HCT116 (cell line): ENCODE results near the gene SUGCT. TPM values are rescaled to one million over a fixed set of nuclear protein-coding genes. Genes with fewer than 3 reads are reported as not detected.

Experiments
- ATAC-seq: fragments of 200-7000 bp; cut with Tn5 transposase; 2 replicates; pipeline ENCODE4 v1.9.1; 2020; ENCODE audit warnings: mild to moderate bottlenecking, moderate library complexity
- BruUV-seq: library from RNA; stranded (reverse); fragments of 400-500 nt; replicated peaks from 2 replicates; lab custom pipeline; 2021; lab: Mats Ljungman, UMichigan
- CTCF ChIA-PET: fragments of 300-600 bp; sonication (Branson Sonifier 250); formaldehyde crosslinking; loops from one replicate; lab custom pipeline; 2021; ENCODE audit warnings: antibody characterized with exemption; lab: Charles Lee
- POLR2A ChIA-PET: fragments of 300-600, 350-600 bp; sonication (Branson Sonifier 250); formaldehyde crosslinking; loops from one replicate; lab custom pipeline; 2021; ENCODE audit warnings: antibody characterized with exemption; lab: Charles Lee
- RAD21 ChIA-PET, 2 experiments: fragments of 300-600 bp; sonication (Branson Sonifier 250); formaldehyde crosslinking; loops; one replicate each; lab custom pipeline; 2023; ENCODE audit warnings: low total read pairs in 2 of 2; ENCODE audit not compliant: uncharacterized antibody in 2 of 2, unreplicated experiment in 2 of 2, low non-redundant PET in 1 of 2; lab: Charles Lee
- DNase-seq: peaks from one replicate; pipeline ENCODE4 v3.0.0-alpha.2; 2010; ENCODE audit warnings: low read depth, low spot score
- H2AFZ ChIP-seq: fragments of 200-600 bp; shearing (Covaris generic), sonication (generic); 2 replicates; pipeline ENCODE4 v1.6.1; 2017; ENCODE audit warnings: low read depth, mixed run types, mixed read lengths, antibody characterized with exemption, low read length; ENCODE audit not compliant: poor library complexity, severe bottlenecking
- H3K27ac ChIP-seq: 2 replicates; pipeline ENCODE4 v1.5.1; 2012; ENCODE audit warnings: low read depth, low read length
- H3K27me3 ChIP-seq: fragments of 200-600 bp; sonication (generic); 2 replicates; pipeline ENCODE4 v1.6.1; 2016; ENCODE audit warnings: mixed run types, low read length, mixed read lengths; ENCODE audit not compliant: insufficient read depth
- H3K36me3 ChIP-seq, 2 experiments: fragments of 200-500 bp in 1 of 2; fragments of 200-600 bp in 1 of 2; sonication (Bioruptor generic) in 1 of 2; sonication (generic) in 1 of 2; 2 replicates each; pipeline versions ENCODE4 v1.5.1 to v1.6.1; 2014 to 2016; ENCODE audit warnings: low read length in 2 of 2, inconsistent platforms in 1 of 2, mixed read lengths in 1 of 2, mixed run types in 1 of 2; ENCODE audit not compliant: insufficient read depth in 2 of 2, control insufficient read depth in 1 of 2
- H3K4me1 ChIP-seq, 2 experiments: fragments of 200-600 bp in 1 of 2; sonication (generic) in 1 of 2; 2 replicates each; pipeline versions ENCODE4 v1.5.1 to v1.6.1; 2012 to 2017; ENCODE audit warnings: low read length in 2 of 2, inconsistent platforms in 1 of 2, mild to moderate bottlenecking in 1 of 2, mixed read lengths in 1 of 2, mixed run types in 1 of 2, moderate library complexity in 1 of 2; ENCODE audit not compliant: insufficient read depth in 2 of 2, control insufficient read depth in 1 of 2
- H3K4me2 ChIP-seq: fragments of 200-600 bp; sonication (generic); 2 replicates; pipeline ENCODE4 v1.6.1; 2017; ENCODE audit warnings: mixed run types, low read length, mixed read lengths
- H3K4me3 ChIP-seq, 2 experiments: fragments of 200-600 bp in 1 of 2; sonication (generic) in 1 of 2; replicated peaks in 1 of 2; 2 replicates each; pipeline ENCODE4 v1.5.1; 2011 to 2016; ENCODE audit warnings: low read length in 2 of 2, control low read depth in 1 of 2, low read depth in 1 of 2, mild to moderate bottlenecking in 1 of 2, mixed read lengths in 1 of 2, mixed run types in 1 of 2
- H3K79me2 ChIP-seq: fragments of 200-600 bp; sonication (generic); 2 replicates; pipeline ENCODE4 v1.6.1; 2017; ENCODE audit warnings: mild to moderate bottlenecking, mixed run types, low read length, moderate library complexity, mixed read lengths; ENCODE audit not compliant: insufficient read depth
- H3K9ac ChIP-seq: fragments of 200-600 bp; sonication (generic); 2 replicates; pipeline ENCODE4 v1.6.1; 2016; ENCODE audit warnings: low read length, mixed read lengths
- H3K9me2 ChIP-seq: fragments of 200-600 bp; sonication (generic), shearing (Covaris generic); 2 replicates; pipeline ENCODE4 v1.6.1; 2017; ENCODE audit warnings: mixed run types, mild to moderate bottlenecking, moderate library complexity; ENCODE audit not compliant: insufficient read depth
- H3K9me3 ChIP-seq, 2 experiments: fragments of 200-500 bp in 1 of 2; fragments of 200-600 bp in 1 of 2; sonication (Bioruptor generic) in 1 of 2; sonication (generic) in 1 of 2; 2 replicates each; pipeline ENCODE4 v1.6.1; 2014 to 2017; ENCODE audit warnings: low read length in 2 of 2, mixed read lengths in 2 of 2, inconsistent platforms in 1 of 2, low read depth in 1 of 2, mild to moderate bottlenecking in 1 of 2, mixed run types in 1 of 2, moderate library complexity in 1 of 2; ENCODE audit not compliant: control insufficient read depth in 1 of 2, insufficient read depth in 1 of 2
- H4K20me1 ChIP-seq: fragments of 200-600 bp; sonication (generic), shearing (Covaris generic); 2 replicates; pipeline ENCODE4 v1.6.1; 2017; ENCODE audit warnings: mixed run types, mild to moderate bottlenecking, moderate library complexity; ENCODE audit not compliant: insufficient read depth
- ATF3 ChIP-seq: IDR thresholded peaks from 2 replicates; pipeline ENCODE4 v1.6.1; 2012
- CBX3 ChIP-seq: IDR thresholded peaks from 2 replicates; pipeline ENCODE4 v1.6.1; 2012; ENCODE audit warnings: low read depth
- CEBPB ChIP-seq: IDR thresholded peaks from 2 replicates; pipeline ENCODE4 v1.6.1; 2012; ENCODE audit warnings: low read depth
- EGR1 ChIP-seq: IDR thresholded peaks from 2 replicates; pipeline ENCODE4 v1.6.1; 2012; ENCODE audit warnings: low read depth
- ELF1 ChIP-seq: IDR thresholded peaks from 2 replicates; pipeline ENCODE4 v1.6.1; 2012; ENCODE audit warnings: low read depth, borderline replicate concordance
- JUND ChIP-seq: IDR thresholded peaks from 2 replicates; pipeline ENCODE4 v1.6.1; 2012
- POLR2A ChIP-seq: IDR thresholded peaks from 2 replicates; pipeline ENCODE4 v1.7.0; 2011; ENCODE audit warnings: borderline replicate concordance; ENCODE audit not compliant: insufficient read depth, insufficient read length; ENCODE audit errors: extremely low read depth
- POLR2AphosphoS5 ChIP-seq: IDR thresholded peaks from 2 replicates; pipeline ENCODE4 v1.6.1; 2011; ENCODE audit warnings: mild to moderate bottlenecking, low read depth, low read length, moderate library complexity
- SIN3A ChIP-seq: IDR thresholded peaks from 2 replicates; pipeline ENCODE4 v1.6.1; 2012; ENCODE audit warnings: low read depth
- SP1 ChIP-seq: IDR thresholded peaks from 2 replicates; pipeline ENCODE4 v1.6.1; 2012; ENCODE audit warnings: low read depth
- YY1 ChIP-seq: IDR thresholded peaks from 2 replicates; pipeline ENCODE4 v1.6.1; 2011; ENCODE audit warnings: low read length, low read depth, moderate library complexity, mild to moderate bottlenecking; ENCODE audit not compliant: insufficient replicate concordance; ENCODE audit errors: extremely low read depth
- ZBTB33 ChIP-seq: IDR thresholded peaks from 2 replicates; pipeline ENCODE4 v1.6.1; 2011; ENCODE audit warnings: mild to moderate bottlenecking, low read length, moderate library complexity; ENCODE audit not compliant: insufficient replicate concordance; ENCODE audit errors: extremely low read depth
- ZFX ChIP-seq: fragments of 450-650 bp; IDR thresholded peaks from 2 replicates; pipeline ENCODE4 v1.6.1; 2017
- ZNF274 ChIP-seq: fragments of 200-500 bp; sonication (Bioruptor generic); IDR thresholded peaks from 2 replicates; pipeline ENCODE4 v1.6.1; 2014; ENCODE audit warnings: mild to moderate bottlenecking, low read depth, low read length, inconsistent platforms
- intact Hi-C: fragments of 100-400 bp; cut with micrococcal nuclease; formaldehyde crosslinking; loops from 2 replicates; pipeline ENCODE4 v1.10.0; 2022
- total RNA-seq: library from RNA; stranded (reverse); gene quantifications from one replicate; pipeline ENCODE4 v1.2.1, GENCODE V29; 2021; ENCODE audit not compliant: unreplicated experiment
- TF ChIP-seq, protein P1 (sequence below): IDR thresholded peaks from 2 replicates; pipeline ENCODE4 v1.6.1; 2012; ENCODE audit warnings: low read depth
- TF ChIP-seq, protein P2 (sequence below), 3 experiments: fragments of 200-600 bp in 1 of 3; sonication (generic) in 1 of 3; IDR thresholded peaks in 2 of 3; conservative IDR thresholded peaks in 1 of 3; 2 replicates each; pipeline ENCODE4 v1.5.1; 2012 to 2017; ENCODE audit warnings: low read depth in 2 of 3, low read length in 2 of 3, antibody characterized with exemption in 1 of 3, borderline replicate concordance in 1 of 3, control low read depth in 1 of 3, mild to moderate bottlenecking in 1 of 3, mixed read lengths in 1 of 3, mixed run types in 1 of 3, moderate library complexity in 1 of 3; ENCODE audit not compliant: insufficient read depth in 1 of 3

Gene SUGCT
- total RNA-seq, 1 experiment from 2014 or later, result 4.4 TPM

DNA sequence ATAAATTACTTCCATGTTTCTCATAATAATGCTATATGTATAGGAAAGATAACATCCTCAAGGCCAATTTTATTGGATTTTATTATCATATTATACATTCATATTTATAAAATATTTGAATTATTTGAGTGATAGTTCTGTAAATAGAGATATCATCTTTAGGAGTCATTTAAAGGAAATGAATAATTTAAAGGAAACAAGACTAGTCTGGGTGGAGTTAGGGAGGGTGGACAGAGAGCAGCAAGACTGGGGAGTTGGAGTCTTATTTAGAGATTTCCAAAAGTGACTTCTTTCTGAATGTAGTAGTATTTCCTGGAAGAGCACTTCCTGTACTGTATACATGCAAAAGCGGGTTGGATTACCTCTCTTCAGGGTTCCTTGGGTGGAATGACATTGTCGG is 342.3 kb downstream of the SUGCT start:
- no TSS peak for BruUV-seq
- Histone ChIP-seq H3K79me2 (no peaks in the 10 kb centered on the region), H3K36me3 (no peaks in the 10 kb centered on the region), H4K20me1 (no peaks in the 10 kb centered on the region), H3K4me3 (no peak overlapping the region), H3K27ac (no peak overlapping the region), H3K9me3 (no peaks in the 10 kb centered on the region), H3K4me1 (no peaks in the 10 kb centered on the region), H3K9ac (no peak overlapping the region), H2AFZ (no peak overlapping the region), H3K9me2 (no peaks in the 10 kb centered on the region), H3K27me3 (no peaks in the 10 kb centered on the region), H3K4me2 (no peak overlapping the region)
- ATAC-seq (no peak), DNase-seq (no peak)
- ChIA-PET RAD21 (no interaction called here), CTCF (no interaction called here), POLR2A (no interaction called here)
- TF ChIP-seq ZNF274 (no peak), YY1 (no peak), POLR2AphosphoS5 (no peak), SIN3A (no peak), ZBTB33 (no peak), SP1 (no peak), ATF3 (no peak), EGR1 (no peak), ZFX (no peak), CBX3 (no peak), JUND (no peak), ELF1 (no peak), CEBPB (no peak), POLR2A (no peak)
- TF ChIP-seq, protein P1, sequence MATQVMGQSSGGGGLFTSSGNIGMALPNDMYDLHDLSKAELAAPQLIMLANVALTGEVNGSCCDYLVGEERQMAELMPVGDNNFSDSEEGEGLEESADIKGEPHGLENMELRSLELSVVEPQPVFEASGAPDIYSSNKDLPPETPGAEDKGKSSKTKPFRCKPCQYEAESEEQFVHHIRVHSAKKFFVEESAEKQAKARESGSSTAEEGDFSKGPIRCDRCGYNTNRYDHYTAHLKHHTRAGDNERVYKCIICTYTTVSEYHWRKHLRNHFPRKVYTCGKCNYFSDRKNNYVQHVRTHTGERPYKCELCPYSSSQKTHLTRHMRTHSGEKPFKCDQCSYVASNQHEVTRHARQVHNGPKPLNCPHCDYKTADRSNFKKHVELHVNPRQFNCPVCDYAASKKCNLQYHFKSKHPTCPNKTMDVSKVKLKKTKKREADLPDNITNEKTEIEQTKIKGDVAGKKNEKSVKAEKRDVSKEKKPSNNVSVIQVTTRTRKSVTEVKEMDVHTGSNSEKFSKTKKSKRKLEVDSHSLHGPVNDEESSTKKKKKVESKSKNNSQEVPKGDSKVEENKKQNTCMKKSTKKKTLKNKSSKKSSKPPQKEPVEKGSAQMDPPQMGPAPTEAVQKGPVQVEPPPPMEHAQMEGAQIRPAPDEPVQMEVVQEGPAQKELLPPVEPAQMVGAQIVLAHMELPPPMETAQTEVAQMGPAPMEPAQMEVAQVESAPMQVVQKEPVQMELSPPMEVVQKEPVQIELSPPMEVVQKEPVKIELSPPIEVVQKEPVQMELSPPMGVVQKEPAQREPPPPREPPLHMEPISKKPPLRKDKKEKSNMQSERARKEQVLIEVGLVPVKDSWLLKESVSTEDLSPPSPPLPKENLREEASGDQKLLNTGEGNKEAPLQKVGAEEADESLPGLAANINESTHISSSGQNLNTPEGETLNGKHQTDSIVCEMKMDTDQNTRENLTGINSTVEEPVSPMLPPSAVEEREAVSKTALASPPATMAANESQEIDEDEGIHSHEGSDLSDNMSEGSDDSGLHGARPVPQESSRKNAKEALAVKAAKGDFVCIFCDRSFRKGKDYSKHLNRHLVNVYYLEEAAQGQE, result no peak
- TF ChIP-seq, protein P2, sequence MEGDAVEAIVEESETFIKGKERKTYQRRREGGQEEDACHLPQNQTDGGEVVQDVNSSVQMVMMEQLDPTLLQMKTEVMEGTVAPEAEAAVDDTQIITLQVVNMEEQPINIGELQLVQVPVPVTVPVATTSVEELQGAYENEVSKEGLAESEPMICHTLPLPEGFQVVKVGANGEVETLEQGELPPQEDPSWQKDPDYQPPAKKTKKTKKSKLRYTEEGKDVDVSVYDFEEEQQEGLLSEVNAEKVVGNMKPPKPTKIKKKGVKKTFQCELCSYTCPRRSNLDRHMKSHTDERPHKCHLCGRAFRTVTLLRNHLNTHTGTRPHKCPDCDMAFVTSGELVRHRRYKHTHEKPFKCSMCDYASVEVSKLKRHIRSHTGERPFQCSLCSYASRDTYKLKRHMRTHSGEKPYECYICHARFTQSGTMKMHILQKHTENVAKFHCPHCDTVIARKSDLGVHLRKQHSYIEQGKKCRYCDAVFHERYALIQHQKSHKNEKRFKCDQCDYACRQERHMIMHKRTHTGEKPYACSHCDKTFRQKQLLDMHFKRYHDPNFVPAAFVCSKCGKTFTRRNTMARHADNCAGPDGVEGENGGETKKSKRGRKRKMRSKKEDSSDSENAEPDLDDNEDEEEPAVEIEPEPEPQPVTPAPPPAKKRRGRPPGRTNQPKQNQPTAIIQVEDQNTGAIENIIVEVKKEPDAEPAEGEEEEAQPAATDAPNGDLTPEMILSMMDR (IDR thresholded peaks at IDR 0.05 in 2 of 3, conservative IDR thresholded peaks at IDR 0.05 in 1 of 3; ENCODE audit: borderline replicate concordance in 1 of 3, insufficient read depth in 1 of 3, low read depth in 2 of 3, low read length in 2 of 3), result no peak
- intact Hi-C loops, result no loop called here
